ENCODE data around the gene RBM20. TPM values are rescaled to one million over a fixed set of nuclear protein-coding genes. Genes with fewer than 3 reads are reported as not detected.
"Not testable (repeated sequence)": the region's sequence is repeated elsewhere in the genome, so short reads cannot be mapped to it uniquely, and the experiment has no call there.

RBM20 gene
- total RNA-seq, 3 donors from 2014 or later, result 0.48 to 3.1 (median 1.6) TPM

DNA sequence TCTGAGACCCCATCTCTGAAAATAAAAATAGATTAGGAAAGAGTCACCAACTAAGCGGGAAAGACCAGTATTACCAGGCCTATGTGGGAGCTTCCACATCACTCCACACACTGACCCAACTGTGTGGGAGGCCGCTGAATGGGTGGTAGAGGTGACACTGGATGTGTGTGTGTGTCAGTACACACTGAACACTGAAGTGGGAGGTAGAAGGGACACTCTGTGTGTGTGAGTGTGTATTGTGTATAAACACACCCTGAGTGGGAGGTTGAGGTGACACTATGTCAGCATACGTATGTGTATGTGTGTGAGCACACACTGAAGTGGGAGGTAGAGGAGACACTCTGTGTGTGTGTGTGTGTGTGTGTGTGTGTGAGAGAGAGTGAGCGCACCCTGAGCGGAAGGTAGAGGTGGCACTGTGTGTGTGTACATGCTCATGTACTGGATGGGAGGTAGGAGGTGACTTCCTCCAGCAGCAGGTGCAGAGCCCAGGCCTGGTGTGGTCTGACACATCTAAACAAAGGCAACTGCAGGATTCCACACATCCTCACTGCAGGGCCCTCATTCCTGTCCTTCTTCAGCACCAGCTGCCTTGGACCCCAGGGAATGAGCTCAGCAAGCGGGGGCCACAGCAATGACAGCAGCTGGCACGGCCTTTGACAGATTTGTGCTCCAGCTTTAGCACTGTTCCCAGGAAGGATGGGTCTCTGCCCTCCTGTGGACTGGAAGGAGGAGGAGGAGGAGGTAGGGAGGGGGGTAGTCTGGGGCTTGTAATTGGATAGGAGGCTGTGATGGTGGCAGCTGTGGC lies 26.5 kb upstream of the RBM20 start:
- H3K27ac ChIP-seq, result no peak overlapping the region
- H3K4me1 ChIP-seq, result no peaks in the 10 kb centered on the region
- H3K27me3 ChIP-seq, result no peaks in the 10 kb centered on the region
- DNase-seq (ENCODE audit: low spot score in 2 of 2), result no peak
- H3K9me3 ChIP-seq, result no peaks in the 10 kb centered on the region
- intact Hi-C loops (cut with DNase I; ENCODE audit: low total_unique reads), result no loop called here
- no peaks in the 10 kb centered on the region for H3K36me3 ChIP-seq
- no peak for TF ChIP-seq CTCF (IDR thresholded peaks at IDR 0.05)
- no peak for TF ChIP-seq POLR2AphosphoS5 (IDR thresholded peaks at IDR 0.05)
- no peak for TF ChIP-seq POLR2A (IDR thresholded peaks at IDR 0.05)
- H3K4me3 ChIP-seq, result no peak overlapping the region

- no peak for TF ChIP-seq POLR2AphosphoS5 (IDR thresholded peaks at IDR 0.05)
- TF ChIP-seq POLR2A (IDR thresholded peaks at IDR 0.05), result no peak
- TF ChIP-seq CTCF (IDR thresholded peaks at IDR 0.05), result no peak
These were observed 25.9 kb upstream of the RBM20 start for GRCh38 chr10:110618230-110618610.

DNA sequence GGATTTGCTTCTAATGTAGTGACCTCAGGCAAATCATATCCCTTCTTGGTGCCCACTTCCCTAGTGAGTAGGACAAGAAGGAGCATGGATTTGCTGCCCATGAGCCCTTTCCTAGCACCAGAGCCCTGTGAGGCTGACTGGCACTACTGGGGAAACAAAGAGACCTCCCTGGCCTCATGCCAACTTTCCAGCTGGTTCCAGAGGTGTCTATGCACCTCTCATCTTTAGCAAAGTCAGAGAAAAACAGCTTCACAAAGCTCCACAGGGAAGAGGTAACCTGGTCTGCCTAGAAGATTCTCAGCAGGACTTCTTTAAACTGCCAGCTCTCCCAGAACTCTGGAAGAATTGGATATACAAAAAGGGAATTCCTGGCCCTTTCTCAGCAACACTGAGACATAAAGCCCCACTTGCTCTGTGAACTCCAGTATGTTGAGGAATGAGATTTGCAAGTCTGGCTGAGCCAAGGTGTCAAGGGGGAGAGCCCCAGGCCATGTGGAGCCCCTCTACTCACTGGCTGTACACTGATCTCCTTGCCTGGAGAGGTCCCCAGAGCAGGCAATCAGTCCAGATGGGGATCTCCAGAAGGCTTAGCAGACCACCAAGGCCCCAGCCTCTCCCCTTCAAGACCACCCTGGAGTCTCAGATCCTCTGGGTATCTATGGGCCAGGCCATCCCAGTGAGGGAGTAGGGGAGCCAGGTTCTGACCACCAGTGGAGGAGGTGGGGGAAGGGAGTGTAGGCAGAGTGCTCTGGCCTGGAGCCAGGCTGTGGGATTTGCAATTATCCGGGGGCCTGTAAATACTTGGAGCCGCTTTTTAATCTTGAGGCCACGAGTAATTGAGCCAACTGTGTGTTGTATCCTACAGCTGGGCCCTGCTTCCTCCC lies 24.4 kb upstream of the RBM20 start:
- Histone ChIP-seq H3K4me3 (no peak overlapping the region), H3K36me3 (no peaks in the 10 kb centered on the region), H3K4me1 (no peaks in the 10 kb centered on the region), H3K27ac (no peak overlapping the region), H3K27me3 (no peaks in the 10 kb centered on the region), H3K9me3 (no peaks in the 10 kb centered on the region)
- no peak for TF ChIP-seq POLR2A (IDR thresholded peaks at IDR 0.05)
- no peak for TF ChIP-seq CTCF (IDR thresholded peaks at IDR 0.05)
- no peak for TF ChIP-seq POLR2AphosphoS5 (IDR thresholded peaks at IDR 0.05)
- DNase-seq (ENCODE audit: low spot score in 2 of 2), result no peak
- intact Hi-C loops (cut with DNase I; ENCODE audit: low total_unique reads), result loop anchor here (1.0 kb wide), 1 partner anchor 21 kb away; no protein-coding TSS in a partner anchor

More at GRCh38 chr10:110618230-110618610, 25.9 kb upstream of the RBM20 start:
- H3K9me3 ChIP-seq, result no peaks in the 10 kb centered on the region
- H3K4me3 ChIP-seq, result no peak overlapping the region
- no peaks in the 10 kb centered on the region for H3K36me3 ChIP-seq
- DNase-seq (ENCODE audit: low spot score in 2 of 2), result no peak
- intact Hi-C loops (cut with DNase I; ENCODE audit: low total_unique reads), result no loop called here
- H3K27me3 ChIP-seq, result no peaks in the 10 kb centered on the region
- no peaks in the 10 kb centered on the region for H3K4me1 ChIP-seq
- H3K27ac ChIP-seq, result no peak overlapping the region

DNA sequence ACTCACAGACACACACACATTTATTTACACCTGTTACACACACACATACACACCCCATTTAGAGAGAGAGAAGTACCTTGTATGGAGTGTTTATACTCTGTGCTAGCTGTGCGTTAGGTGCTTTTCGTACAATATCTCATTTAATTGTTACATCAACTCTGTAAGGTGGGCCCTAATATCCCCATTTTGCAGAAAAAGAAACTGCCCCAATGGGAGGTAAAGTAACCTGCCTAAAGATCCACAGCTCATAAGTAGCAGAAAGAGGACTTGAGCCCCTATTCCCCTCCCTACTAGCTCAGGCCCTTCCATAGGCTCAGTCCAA lies 23.8 kb upstream of the RBM20 start:
- Histone ChIP-seq H3K4me1 (no peaks in the 10 kb centered on the region), H3K27me3 (no peaks in the 10 kb centered on the region), H3K27ac (no peak overlapping the region), H3K36me3 (no peaks in the 10 kb centered on the region), H3K4me3 (no peak overlapping the region), H3K9me3 (no peaks in the 10 kb centered on the region)
- TF ChIP-seq POLR2A (IDR thresholded peaks at IDR 0.05) (no peak), CTCF (IDR thresholded peaks at IDR 0.05) (no peak), POLR2AphosphoS5 (IDR thresholded peaks at IDR 0.05) (no peak)
- intact Hi-C loops (cut with DNase I; ENCODE audit: low total_unique reads), result no loop called here
- DNase-seq (ENCODE audit: low spot score in 2 of 2), result no peak

GRCh38 chr10:110623316-110623715 lies 20.8 kb upstream of the RBM20 start:
- intact Hi-C loops (cut with DNase I; ENCODE audit: low total_unique reads); H3K27ac ChIP-seq; H3K4me3 ChIP-seq; H3K9me3 ChIP-seq; H3K27me3 ChIP-seq; DNase-seq (ENCODE audit: low spot score in 2 of 2); H3K4me1 ChIP-seq; H3K36me3 ChIP-seq: not testable (repeated sequence)

Measured in breast epithelium (tissue), 4 donors.